Fibroblast of pulmonary artery (primary cell): Measurements from ENCODE around the gene HCN3.
A peak's percentile ranks its signal among the peaks of the same experiment; 100 is the strongest.

ENCODE experiments used
- DNase-seq: peaks from one replicate; pipeline ENCODE4 v3.0.0-alpha.2; 2010; ENCODE audit warnings: low read depth
- H3K4me3 ChIP-seq: replicated peaks from 2 replicates; pipeline ENCODE4 v1.5.1; 2011; ENCODE audit warnings: low read depth, mild to moderate bottlenecking, control low read depth, low read length, moderate library complexity
- TF ChIP-seq, protein P1 (sequence below): IDR thresholded peaks from 2 replicates; pipeline ENCODE4 v1.5.1; 2011; ENCODE audit warnings: mild to moderate bottlenecking, control low read depth, low read length, inconsistent platforms; ENCODE audit errors: missing control alignments

The HCN3 gene

DNA sequence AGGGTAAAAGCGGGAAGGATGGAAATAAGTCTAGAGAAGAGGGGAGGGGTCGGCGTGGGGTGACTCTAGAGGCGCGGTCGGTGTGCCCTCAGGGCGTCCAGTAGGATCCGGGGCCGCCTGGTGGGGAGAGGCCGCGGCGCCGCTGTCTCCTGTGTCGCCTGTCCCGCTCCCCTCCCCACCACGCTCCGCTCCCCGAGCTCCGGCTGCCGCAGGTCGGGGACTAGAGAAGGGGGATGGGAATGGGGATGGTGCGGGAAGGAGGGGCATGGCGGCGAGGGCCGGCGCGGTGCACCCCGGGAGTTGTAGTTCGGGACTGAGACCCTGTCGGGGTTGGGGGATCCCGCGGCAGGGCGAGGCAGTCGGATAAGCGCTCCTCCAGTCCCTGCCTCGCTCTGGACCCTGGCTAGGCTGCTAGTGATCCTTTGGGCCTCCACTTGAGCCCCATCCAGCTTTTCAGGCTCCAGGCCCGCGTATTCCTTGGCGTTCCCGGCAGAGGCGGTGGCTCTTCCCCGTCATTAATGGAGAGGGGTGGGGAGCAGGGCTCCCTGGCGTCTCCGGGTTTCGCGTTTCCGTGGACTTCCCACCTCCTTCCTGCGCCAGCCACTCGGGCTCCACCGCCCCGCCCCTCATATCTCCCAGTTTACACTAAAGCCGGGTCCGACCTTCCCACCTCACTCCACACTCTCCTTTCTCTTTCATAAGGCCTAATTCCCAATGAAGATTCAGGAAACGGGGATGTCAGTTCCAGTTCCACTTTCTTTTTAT, 21.8 kb upstream of the HCN3 start, which contains the start of gene ENTREP3:
Gene ENTREP3, minus strand, starts transcription at position 241 of the 765 bp plus-strand sequence. CDS start 606 bp downstream, outside the sequence.
- DNase-seq = peak; percentile 80
- H3K4me3 ChIP-seq = peak within 1 kb of the TSS; percentile 78
- TF ChIP-seq, protein P1, sequence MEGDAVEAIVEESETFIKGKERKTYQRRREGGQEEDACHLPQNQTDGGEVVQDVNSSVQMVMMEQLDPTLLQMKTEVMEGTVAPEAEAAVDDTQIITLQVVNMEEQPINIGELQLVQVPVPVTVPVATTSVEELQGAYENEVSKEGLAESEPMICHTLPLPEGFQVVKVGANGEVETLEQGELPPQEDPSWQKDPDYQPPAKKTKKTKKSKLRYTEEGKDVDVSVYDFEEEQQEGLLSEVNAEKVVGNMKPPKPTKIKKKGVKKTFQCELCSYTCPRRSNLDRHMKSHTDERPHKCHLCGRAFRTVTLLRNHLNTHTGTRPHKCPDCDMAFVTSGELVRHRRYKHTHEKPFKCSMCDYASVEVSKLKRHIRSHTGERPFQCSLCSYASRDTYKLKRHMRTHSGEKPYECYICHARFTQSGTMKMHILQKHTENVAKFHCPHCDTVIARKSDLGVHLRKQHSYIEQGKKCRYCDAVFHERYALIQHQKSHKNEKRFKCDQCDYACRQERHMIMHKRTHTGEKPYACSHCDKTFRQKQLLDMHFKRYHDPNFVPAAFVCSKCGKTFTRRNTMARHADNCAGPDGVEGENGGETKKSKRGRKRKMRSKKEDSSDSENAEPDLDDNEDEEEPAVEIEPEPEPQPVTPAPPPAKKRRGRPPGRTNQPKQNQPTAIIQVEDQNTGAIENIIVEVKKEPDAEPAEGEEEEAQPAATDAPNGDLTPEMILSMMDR = no peak

DNA sequence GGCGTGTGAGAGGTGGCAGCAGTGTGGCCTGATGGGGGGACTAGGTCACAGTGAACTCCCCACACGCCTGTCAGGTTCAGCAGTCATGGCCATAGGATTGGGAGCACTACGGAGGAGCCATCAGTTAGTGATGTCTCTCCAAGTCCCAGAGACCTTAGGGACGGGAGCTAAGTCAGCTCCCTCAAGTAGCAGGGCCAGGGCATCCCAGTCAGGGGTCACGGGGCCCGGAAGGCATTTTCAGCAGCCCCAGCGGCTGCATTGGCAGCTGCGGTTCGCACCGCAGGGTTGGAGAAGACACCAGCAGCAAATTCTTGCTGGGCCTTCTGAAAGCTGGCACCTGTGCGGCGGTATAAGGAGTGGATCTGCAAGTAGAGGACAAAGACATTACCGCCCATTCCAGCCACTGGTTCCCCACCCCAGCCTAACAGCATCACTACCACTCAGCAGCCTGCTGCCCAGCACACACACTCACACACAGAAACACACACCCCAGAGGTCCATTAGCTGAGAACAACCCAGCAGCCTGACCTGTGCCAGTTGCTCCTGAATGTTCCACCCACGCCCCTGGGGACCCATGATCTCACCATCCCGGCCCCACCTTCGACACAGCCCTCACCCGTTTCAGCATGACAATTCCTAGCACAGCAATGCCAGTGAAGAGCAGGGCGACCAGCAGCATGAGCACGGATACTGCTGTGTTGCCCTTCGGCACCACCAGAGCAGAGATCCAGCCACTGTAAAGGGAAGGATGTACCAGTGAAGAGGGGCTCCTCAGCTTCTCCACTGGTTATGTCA, 21.0 kb upstream of the HCN3 start:
- no peak for DNase-seq
- TF ChIP-seq, protein P1 = no peak
- H3K4me3 ChIP-seq = no peak overlapping the region

DNA sequence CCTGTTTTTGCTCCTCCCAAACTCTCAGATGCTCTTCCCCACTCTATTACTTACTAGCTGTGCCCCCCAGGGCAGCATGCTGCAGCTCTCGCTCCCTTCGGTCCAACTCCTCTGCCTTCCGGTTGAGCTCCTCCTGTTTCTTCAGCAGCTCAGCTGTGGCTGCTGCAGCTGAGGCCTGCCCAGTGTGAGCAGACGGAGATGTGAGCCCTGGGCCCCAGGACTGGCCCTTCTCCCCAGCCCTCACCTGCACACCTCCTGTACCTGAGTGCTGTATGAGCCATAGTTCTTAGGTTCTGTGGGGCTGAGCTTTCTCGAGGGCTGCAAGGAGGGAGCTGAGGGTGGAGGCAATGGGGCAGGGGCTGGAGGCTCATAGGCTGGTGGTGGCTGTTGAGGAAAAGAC, 17.0 kb upstream of the HCN3 start:
- no peak overlapping the region for H3K4me3 ChIP-seq
- DNase-seq = no peak

DNA sequence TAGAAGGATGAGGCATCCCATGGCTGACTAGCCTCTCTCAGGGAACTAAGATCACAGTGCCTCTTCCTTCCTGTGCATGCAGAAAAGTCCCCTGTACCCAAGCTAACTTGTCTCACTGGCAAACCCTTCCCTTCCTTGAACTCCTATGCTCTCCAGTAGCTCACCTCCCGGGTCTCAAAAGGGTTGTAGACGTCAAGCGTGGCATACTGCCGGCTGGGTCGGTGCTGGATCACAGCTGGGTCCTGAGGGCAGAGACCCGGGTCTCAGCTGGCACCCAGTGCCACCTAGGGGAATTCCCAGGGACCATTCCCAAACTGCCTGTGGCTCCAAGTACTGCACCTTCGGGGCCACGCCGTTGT, 15.8 kb upstream of the HCN3 start:
- TF ChIP-seq, protein P1 = no peak
- no peak for DNase-seq
- peak overlapping the region; percentile 88 for H3K4me3 ChIP-seq

More for the DNA sequence above, 17.0 kb upstream of the HCN3 start:
- TF ChIP-seq, protein P1 = no peak

DNA sequence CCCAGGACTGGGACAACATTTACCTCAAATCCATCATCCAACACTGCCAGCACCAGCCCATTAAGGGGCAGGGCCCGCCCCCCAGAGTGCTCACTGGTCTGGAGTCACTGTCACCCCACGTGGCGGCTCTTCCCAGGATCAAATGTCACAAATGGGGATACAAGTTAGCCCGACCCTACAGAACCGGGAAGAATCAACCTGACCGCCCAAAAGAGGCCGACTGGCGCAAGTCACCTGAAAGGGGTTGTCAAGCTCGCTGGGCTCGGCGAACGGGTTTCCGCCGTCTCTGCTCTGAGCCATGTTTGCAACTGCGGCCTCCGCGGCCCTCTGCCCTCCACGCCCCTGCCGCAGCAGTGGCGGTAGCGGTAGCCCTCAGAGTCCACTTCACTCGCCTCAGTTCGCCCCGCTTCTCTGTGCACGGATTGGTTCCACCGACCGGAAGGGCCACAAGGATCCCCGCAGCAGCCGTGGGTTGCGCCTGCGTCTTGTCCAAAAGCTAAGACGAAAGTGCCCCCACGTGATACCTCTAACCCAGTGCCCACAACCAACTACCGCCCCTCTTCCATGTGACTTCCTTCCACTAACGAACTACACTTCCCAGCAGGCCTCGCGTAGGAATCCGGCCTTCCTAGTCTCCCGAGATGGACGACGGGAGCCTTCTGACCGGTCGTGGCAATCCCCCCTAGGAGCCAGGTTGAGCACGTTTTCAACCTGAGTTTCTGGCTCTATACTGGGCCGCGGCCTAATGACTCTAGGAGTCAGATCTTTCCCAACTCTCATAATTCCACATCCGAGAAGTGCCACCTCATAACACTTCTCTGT, 15.2 kb upstream of the HCN3 start, which contains the start of gene SCAMP3:
Gene SCAMP3, minus strand, starts transcription at position 509 of the 822 bp plus-strand sequence. Its CDS starts 209 bp downstream, at position 300.
- peak; percentile 99 for DNase-seq
- H3K4me3 ChIP-seq = peak within 1 kb of the TSS; percentile 88
- TF ChIP-seq, protein P1 = no peak

DNA sequence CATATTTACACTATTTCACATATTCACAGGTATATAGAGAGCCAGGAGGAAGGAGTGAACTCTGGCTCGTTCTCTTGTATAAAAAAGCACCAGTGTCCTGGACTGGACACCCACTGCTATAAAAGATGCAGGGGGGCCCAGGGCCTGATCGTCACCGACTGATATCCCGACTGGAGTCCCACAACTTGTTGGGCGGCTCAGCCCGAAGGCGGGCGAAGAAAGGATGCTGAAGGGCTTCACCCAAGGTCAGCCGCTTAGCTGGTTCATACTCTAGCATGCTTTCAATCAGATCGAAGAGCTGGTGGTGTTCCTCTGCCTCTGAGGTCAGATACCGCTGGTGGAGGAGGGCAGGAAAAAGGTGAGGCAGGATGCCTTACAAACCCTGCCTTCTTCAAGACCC, 14.2 kb upstream of the HCN3 start:
- no peak overlapping the region for H3K4me3 ChIP-seq
- TF ChIP-seq, protein P1 = no peak
- no peak for DNase-seq
